ENCODE data around the gene SVOP.

DNA sequence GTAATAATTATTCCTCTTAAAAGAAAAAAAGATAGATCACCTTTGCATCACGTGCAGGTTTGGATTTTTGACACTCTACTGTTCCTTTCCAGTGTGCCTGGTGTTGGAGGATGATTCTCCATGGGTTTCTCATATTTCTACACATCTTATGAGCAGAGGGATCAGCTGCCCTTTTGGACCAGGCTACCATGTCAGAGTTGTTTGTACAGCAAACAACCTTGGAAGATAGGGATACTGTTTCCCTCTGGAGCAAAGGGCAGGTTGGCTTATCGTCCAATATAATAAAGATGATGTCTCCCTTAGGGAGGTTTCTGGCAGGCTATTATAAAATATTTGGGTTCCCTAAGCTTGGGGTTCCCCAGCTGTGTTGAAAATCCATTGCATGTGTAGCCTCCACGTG is 98.9 kb downstream of the SVOP start:
- TF ChIP-seq, protein P1, sequence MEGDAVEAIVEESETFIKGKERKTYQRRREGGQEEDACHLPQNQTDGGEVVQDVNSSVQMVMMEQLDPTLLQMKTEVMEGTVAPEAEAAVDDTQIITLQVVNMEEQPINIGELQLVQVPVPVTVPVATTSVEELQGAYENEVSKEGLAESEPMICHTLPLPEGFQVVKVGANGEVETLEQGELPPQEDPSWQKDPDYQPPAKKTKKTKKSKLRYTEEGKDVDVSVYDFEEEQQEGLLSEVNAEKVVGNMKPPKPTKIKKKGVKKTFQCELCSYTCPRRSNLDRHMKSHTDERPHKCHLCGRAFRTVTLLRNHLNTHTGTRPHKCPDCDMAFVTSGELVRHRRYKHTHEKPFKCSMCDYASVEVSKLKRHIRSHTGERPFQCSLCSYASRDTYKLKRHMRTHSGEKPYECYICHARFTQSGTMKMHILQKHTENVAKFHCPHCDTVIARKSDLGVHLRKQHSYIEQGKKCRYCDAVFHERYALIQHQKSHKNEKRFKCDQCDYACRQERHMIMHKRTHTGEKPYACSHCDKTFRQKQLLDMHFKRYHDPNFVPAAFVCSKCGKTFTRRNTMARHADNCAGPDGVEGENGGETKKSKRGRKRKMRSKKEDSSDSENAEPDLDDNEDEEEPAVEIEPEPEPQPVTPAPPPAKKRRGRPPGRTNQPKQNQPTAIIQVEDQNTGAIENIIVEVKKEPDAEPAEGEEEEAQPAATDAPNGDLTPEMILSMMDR (IDR thresholded peaks at IDR 0.05; ENCODE audit: insufficient read depth, low read length, poor library complexity, severe bottlenecking) = no peak
- TF ChIP-seq EZH2phosphoT487 (conservative IDR thresholded peaks at IDR 0.05; ENCODE audit: low read length) = no peak

Measured in SU-DHL-6 (cell line).